ES-I3 (cell line): ENCODE data around the gene RIMKLB.

ENCODE experiments used
- H3K36me3 ChIP-seq: 2 replicates; pipeline ENCODE4 v1.6.1; 2013; ENCODE audit warnings: mild to moderate bottlenecking, low read length, control low read depth, moderate library complexity; ENCODE audit not compliant: insufficient read depth
- H3K4me1 ChIP-seq: 2 replicates; pipeline ENCODE4 v1.6.1; 2013; ENCODE audit warnings: mild to moderate bottlenecking, control low read depth, low read length; ENCODE audit not compliant: insufficient read depth
- H3K9ac ChIP-seq: 2 replicates; pipeline ENCODE4 v1.6.1; 2013; ENCODE audit warnings: low read depth, mild to moderate bottlenecking, low read length, moderate library complexity
- H3K9me3 ChIP-seq: 2 replicates; pipeline ENCODE4 v1.6.1; 2013; ENCODE audit warnings: mild to moderate bottlenecking, low read length, moderate library complexity; ENCODE audit not compliant: control insufficient read depth, insufficient read depth

The RIMKLB gene

GRCh38 chr12:8697476-8698131 lies at the start of gene RIMKLB:
Gene RIMKLB (plus strand): TSS chr12:8697991. CDS start chr12:8713867, 15,876 bp downstream.
- H3K36me3 ChIP-seq: peaks cover 4% of the 10 kb centered on the region; the same call in 1 of the 2 replicates
- H3K4me1 ChIP-seq: peaks cover 20% of the 10 kb centered on the region
- H3K9ac ChIP-seq: peak within 1 kb of the TSS; percentile 94
- H3K9me3 ChIP-seq: no peaks in the 10 kb centered on the region

- no peaks in the 10 kb centered on the region for H3K36me3 ChIP-seq
- H3K9me3 ChIP-seq: no peaks in the 10 kb centered on the region
- no peak overlapping the region for H3K9ac ChIP-seq
- peaks cover 6% of the 10 kb centered on the region for H3K4me1 ChIP-seq
These were observed 49.1 kb upstream of the RIMKLB start for GRCh38 chr12:8648576-8649205.

GRCh38 chr12:8655421-8655820 lies 42.4 kb upstream of the RIMKLB start:
- peaks cover 18% of the 10 kb centered on the region for H3K4me1 ChIP-seq
- no peaks in the 10 kb centered on the region for H3K9me3 ChIP-seq
- H3K36me3 ChIP-seq: no peaks in the 10 kb centered on the region
- H3K9ac ChIP-seq: no peak overlapping the region

- Histone ChIP-seq H3K9ac (peak overlapping the region; percentile 3; the same call in 1 of the 2 replicates), H3K4me1 (peaks cover 26% of the 10 kb centered on the region), H3K36me3 (no peaks in the 10 kb centered on the region), H3K9me3 (no peaks in the 10 kb centered on the region)
These were observed 39.4 kb upstream of the RIMKLB start for GRCh38 chr12:8658346-8658745.

GRCh38 chr12:8661016-8661415 lies 36.8 kb upstream of the RIMKLB start:
- no peak overlapping the region for H3K9ac ChIP-seq
- no peaks in the 10 kb centered on the region for H3K36me3 ChIP-seq
- peaks cover 21% of the 10 kb centered on the region; the same call in 1 of the 2 replicates for H3K4me1 ChIP-seq
- H3K9me3 ChIP-seq: no peaks in the 10 kb centered on the region

- Histone ChIP-seq H3K9me3 (no peaks in the 10 kb centered on the region), H3K36me3 (no peaks in the 10 kb centered on the region), H3K9ac (0 out of 2 replicates have a peak overlapping the region, but pooled peaks have one; percentile 8), H3K4me1 (peaks cover 21% of the 10 kb centered on the region; the same call in 1 of the 2 replicates)
These were observed 36.0 kb upstream of the RIMKLB start for GRCh38 chr12:8661751-8662150.

GRCh38 chr12:8662593-8662992 lies 35.2 kb upstream of the RIMKLB start, which contains the start of gene MFAP5:
Gene MFAP5 (minus strand): TSS chr12:8662826. CDS start chr12:8662104, 722 bp downstream.
- Histone ChIP-seq H3K9ac (peak within 1 kb of the TSS; percentile 8; the same call in 1 of the 2 replicates), H3K36me3 (no peaks in the 10 kb centered on the region), H3K9me3 (no peaks in the 10 kb centered on the region), H3K4me1 (peaks cover 21% of the 10 kb centered on the region; the same call in 1 of the 2 replicates)

GRCh38 chr12:8664228-8664913 lies 33.4 kb upstream of the RIMKLB start:
- no peaks in the 10 kb centered on the region for H3K9me3 ChIP-seq
- H3K36me3 ChIP-seq: no peaks in the 10 kb centered on the region
- no peak overlapping the region for H3K9ac ChIP-seq
- H3K4me1 ChIP-seq: 0 out of 2 replicates have a peak, but pooled peaks cover 8% of the 10 kb centered on the region

- H3K9ac ChIP-seq: no peak overlapping the region
- 0 out of 2 replicates have a peak, but pooled peaks cover 8% of the 10 kb centered on the region for H3K4me1 ChIP-seq
- no peaks in the 10 kb centered on the region for H3K9me3 ChIP-seq
- no peaks in the 10 kb centered on the region for H3K36me3 ChIP-seq
These were observed 32.0 kb upstream of the RIMKLB start for GRCh38 chr12:8665759-8666158.

GRCh38 chr12:8667270-8667669 lies 30.5 kb upstream of the RIMKLB start:
- 0 out of 2 replicates have a peak, but pooled peaks cover 2% of the 10 kb centered on the region for H3K4me1 ChIP-seq
- no peak overlapping the region for H3K9ac ChIP-seq
- no peaks in the 10 kb centered on the region for H3K9me3 ChIP-seq
- no peaks in the 10 kb centered on the region for H3K36me3 ChIP-seq

GRCh38 chr12:8668441-8668840 lies 29.4 kb upstream of the RIMKLB start:
- H3K9ac ChIP-seq: no peak overlapping the region

GRCh38 chr12:8672381-8672780 lies 25.4 kb upstream of the RIMKLB start:
- Histone ChIP-seq H3K36me3 (no peaks in the 10 kb centered on the region), H3K4me1 (no peaks in the 10 kb centered on the region), H3K9me3 (no peaks in the 10 kb centered on the region), H3K9ac (no peak overlapping the region)

More at GRCh38 chr12:8668441-8668840, 29.4 kb upstream of the RIMKLB start:
- Histone ChIP-seq H3K9me3 (no peaks in the 10 kb centered on the region), H3K36me3 (no peaks in the 10 kb centered on the region), H3K4me1 (no peaks in the 10 kb centered on the region)

GRCh38 chr12:8675591-8676036 lies 22.2 kb upstream of the RIMKLB start:
- no peak overlapping the region for H3K9ac ChIP-seq
- no peaks in the 10 kb centered on the region for H3K9me3 ChIP-seq
- peaks cover 2% of the 10 kb centered on the region; the same call in 1 of the 2 replicates for H3K4me1 ChIP-seq
- H3K36me3 ChIP-seq: no peaks in the 10 kb centered on the region

- no peaks in the 10 kb centered on the region for H3K9me3 ChIP-seq
- H3K4me1 ChIP-seq: peaks cover 6% of the 10 kb centered on the region; the same call in 1 of the 2 replicates
- H3K36me3 ChIP-seq: no peaks in the 10 kb centered on the region
- H3K9ac ChIP-seq: no peak overlapping the region
These were observed 21.1 kb upstream of the RIMKLB start for GRCh38 chr12:8676651-8677050.
